ENCODE results near the gene IQCF6.
"Not testable (repeated sequence)": the region's sequence is repeated elsewhere in the genome, so short reads cannot be mapped to it uniquely, and the experiment has no call there.

The IQCF6 gene

GRCh38 chr3:51789437-51789836 is 10.4 kb upstream of the IQCF6 start:
- DNase-seq (ENCODE audit: extremely low spot score), result no peak
- TF ChIP-seq FOXK2 (IDR thresholded peaks at IDR 0.05), result no peak
- no peak for TF ChIP-seq ELF4 (IDR thresholded peaks at IDR 0.05)
- TF ChIP-seq ZNF384 (IDR thresholded peaks at IDR 0.05), result no peak
- no peak for TF ChIP-seq HDGF (IDR thresholded peaks at IDR 0.05; ENCODE audit: borderline replicate concordance)
- TF ChIP-seq FOXM1 (IDR thresholded peaks at IDR 0.05; ENCODE audit: borderline replicate concordance), result no peak
- no peak for TF ChIP-seq CTBP1 (IDR thresholded peaks at IDR 0.05; ENCODE audit: borderline replicate concordance)
- TF ChIP-seq SP1 (IDR thresholded peaks at IDR 0.05), result no peak
- no peak for TF ChIP-seq NFRKB (IDR thresholded peaks at IDR 0.05)
- no peak for TF ChIP-seq LEF1 (IDR thresholded peaks at IDR 0.05; ENCODE audit: borderline replicate concordance)
- TF ChIP-seq SUZ12 (IDR thresholded peaks at IDR 0.05), result no peak
- TF ChIP-seq L3MBTL2 (conservative IDR thresholded peaks at IDR 0.05), result no peak
- TF ChIP-seq FOXA1 (IDR thresholded peaks at IDR 0.05), result no peak
- TF ChIP-seq TARDBP (IDR thresholded peaks at IDR 0.05), result no peak
- POLR2A ChIA-PET, result no interaction called here
- CTCF ChIA-PET, result no interaction called here

- POLR2A ChIA-PET; DNase-seq (ENCODE audit: extremely low spot score); CTCF ChIA-PET: not testable (repeated sequence)
These were observed 8.5 kb upstream of the IQCF6 start for GRCh38 chr3:51787576-51787975.

DNA sequence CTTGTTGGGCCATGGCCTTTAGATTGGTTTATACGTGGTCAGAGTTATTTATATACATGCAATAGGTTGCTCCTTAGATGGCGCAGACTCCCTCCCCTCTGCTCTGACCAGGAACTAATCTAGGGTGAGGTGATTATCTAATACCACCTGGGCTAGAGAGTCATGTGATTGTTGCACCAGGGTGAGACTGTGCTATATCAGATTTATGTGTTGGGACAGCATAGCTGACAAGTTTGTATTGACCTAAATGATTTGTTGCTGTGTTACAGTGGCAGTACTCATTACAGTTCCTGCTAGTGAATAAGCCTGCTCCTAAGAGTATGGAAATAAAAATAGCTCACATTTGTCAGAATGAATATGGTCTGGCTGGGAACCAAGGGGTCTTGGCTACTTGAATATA is 7.2 kb upstream of the IQCF6 start:
- no peak for TF ChIP-seq SP1 (IDR thresholded peaks at IDR 0.05)
- no peak for TF ChIP-seq ELF4 (IDR thresholded peaks at IDR 0.05)
- TF ChIP-seq FOXK2 (IDR thresholded peaks at IDR 0.05), result no peak
- TF ChIP-seq LEF1 (IDR thresholded peaks at IDR 0.05; ENCODE audit: borderline replicate concordance), result no peak
- no peak for TF ChIP-seq ZNF384 (IDR thresholded peaks at IDR 0.05)
- no peak for TF ChIP-seq CTBP1 (IDR thresholded peaks at IDR 0.05; ENCODE audit: borderline replicate concordance)
- TF ChIP-seq TARDBP (IDR thresholded peaks at IDR 0.05), result no peak
- TF ChIP-seq BHLHE40 (IDR thresholded peaks at IDR 0.05; ENCODE audit: borderline replicate concordance), result no peak
- TF ChIP-seq NFRKB (IDR thresholded peaks at IDR 0.05), result no peak
- TF ChIP-seq SUZ12 (IDR thresholded peaks at IDR 0.05), result no peak
- TF ChIP-seq, protein P1, sequence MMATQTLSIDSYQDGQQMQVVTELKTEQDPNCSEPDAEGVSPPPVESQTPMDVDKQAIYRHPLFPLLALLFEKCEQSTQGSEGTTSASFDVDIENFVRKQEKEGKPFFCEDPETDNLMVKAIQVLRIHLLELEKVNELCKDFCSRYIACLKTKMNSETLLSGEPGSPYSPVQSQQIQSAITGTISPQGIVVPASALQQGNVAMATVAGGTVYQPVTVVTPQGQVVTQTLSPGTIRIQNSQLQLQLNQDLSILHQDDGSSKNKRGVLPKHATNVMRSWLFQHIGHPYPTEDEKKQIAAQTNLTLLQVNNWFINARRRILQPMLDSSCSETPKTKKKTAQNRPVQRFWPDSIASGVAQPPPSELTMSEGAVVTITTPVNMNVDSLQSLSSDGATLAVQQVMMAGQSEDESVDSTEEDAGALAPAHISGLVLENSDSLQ (IDR thresholded peaks at IDR 0.05), result no peak
- TF ChIP-seq L3MBTL2 (conservative IDR thresholded peaks at IDR 0.05), result no peak
- TF ChIP-seq ARNT (IDR thresholded peaks at IDR 0.05), result no peak
- no peak for TF ChIP-seq FOXM1 (IDR thresholded peaks at IDR 0.05; ENCODE audit: borderline replicate concordance)
- TF ChIP-seq FOXA1 (IDR thresholded peaks at IDR 0.05), result no peak
- TF ChIP-seq HDGF (IDR thresholded peaks at IDR 0.05; ENCODE audit: borderline replicate concordance), result no peak
- DNase-seq (ENCODE audit: extremely low spot score), result no peak
- ChIA-PET POLR2A (no interaction called here), CTCF (no interaction called here)

DNA sequence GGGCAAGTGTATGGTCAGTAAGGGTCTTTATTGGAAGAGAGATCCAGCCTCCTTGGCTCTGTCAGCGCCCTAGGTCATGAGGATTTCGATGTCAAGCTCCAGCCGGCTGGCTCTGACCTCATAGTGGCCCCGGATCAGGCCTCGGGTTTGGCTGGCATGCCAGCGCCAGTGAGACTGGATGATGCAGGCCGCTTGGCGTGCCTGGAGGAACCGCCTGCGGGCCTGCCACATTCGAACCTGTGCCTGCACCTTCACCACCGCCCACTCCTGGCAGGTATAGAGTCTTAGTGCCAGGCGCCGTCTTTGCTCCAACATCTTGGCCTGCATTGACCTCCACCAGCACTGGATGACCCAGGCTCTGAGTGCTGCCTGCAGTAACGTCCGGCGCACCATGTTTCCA is 483 bp downstream of the IQCF6 start:
- no peak for DNase-seq (ENCODE audit: extremely low spot score)
- TF ChIP-seq BHLHE40 (IDR thresholded peaks at IDR 0.05; ENCODE audit: borderline replicate concordance), result no peak
- POLR2A ChIA-PET, result no interaction called here
- CTCF ChIA-PET, result no interaction called here

DNA sequence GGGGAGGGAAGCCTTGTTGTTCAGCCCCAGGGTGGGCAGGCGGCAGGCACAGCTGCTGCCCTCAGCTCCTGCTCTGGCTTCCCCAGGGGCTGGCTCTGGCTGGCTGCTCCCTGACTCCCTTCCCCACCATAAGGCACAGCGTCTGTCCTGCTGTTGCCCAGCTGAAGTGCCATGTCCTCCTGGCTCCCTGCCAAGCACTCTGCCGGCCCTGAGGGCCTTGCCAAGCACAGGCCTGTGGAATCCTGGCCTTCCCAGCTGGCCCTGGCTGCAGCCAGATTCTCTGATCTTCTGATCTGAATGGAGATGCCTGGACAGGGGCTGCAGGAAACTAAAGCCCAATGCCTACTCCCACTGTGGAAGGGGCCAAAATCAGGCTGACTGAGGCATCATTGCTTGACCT is 1.1 kb downstream of the IQCF6 start:
- POLR2A ChIA-PET, result no interaction called here
- no peak for TF ChIP-seq SP1 (IDR thresholded peaks at IDR 0.05)
- no peak for TF ChIP-seq BHLHE40 (IDR thresholded peaks at IDR 0.05; ENCODE audit: borderline replicate concordance)
- no peak for TF ChIP-seq L3MBTL2 (conservative IDR thresholded peaks at IDR 0.05)
- no peak for DNase-seq (ENCODE audit: extremely low spot score)
- CTCF ChIA-PET, result no interaction called here

- no peak for TF ChIP-seq FOXK2 (IDR thresholded peaks at IDR 0.05)
- no peak for TF ChIP-seq TARDBP (IDR thresholded peaks at IDR 0.05)
- no peak for TF ChIP-seq L3MBTL2 (conservative IDR thresholded peaks at IDR 0.05)
- TF ChIP-seq SP1 (IDR thresholded peaks at IDR 0.05), result no peak
- TF ChIP-seq, protein P1 (IDR thresholded peaks at IDR 0.05), result no peak
- TF ChIP-seq ARNT (IDR thresholded peaks at IDR 0.05), result no peak
- no peak for TF ChIP-seq NFRKB (IDR thresholded peaks at IDR 0.05)
- no peak for TF ChIP-seq SUZ12 (IDR thresholded peaks at IDR 0.05)
- no peak for TF ChIP-seq FOXM1 (IDR thresholded peaks at IDR 0.05; ENCODE audit: borderline replicate concordance)
- no peak for TF ChIP-seq ELF4 (IDR thresholded peaks at IDR 0.05)
- no peak for TF ChIP-seq ZNF384 (IDR thresholded peaks at IDR 0.05)
- TF ChIP-seq HDGF (IDR thresholded peaks at IDR 0.05; ENCODE audit: borderline replicate concordance), result no peak
- no peak for TF ChIP-seq LEF1 (IDR thresholded peaks at IDR 0.05; ENCODE audit: borderline replicate concordance)
- TF ChIP-seq FOXA1 (IDR thresholded peaks at IDR 0.05), result no peak
- no peak for TF ChIP-seq BHLHE40 (IDR thresholded peaks at IDR 0.05; ENCODE audit: borderline replicate concordance)
- no peak for TF ChIP-seq CTBP1 (IDR thresholded peaks at IDR 0.05; ENCODE audit: borderline replicate concordance)
- CTCF ChIA-PET, result interaction anchor here (0.6 kb wide), 1 partner anchor 336 kb away, joined by 3 read pairs; no protein-coding TSS in a partner anchor
- POLR2A ChIA-PET, result no interaction called here
- DNase-seq (ENCODE audit: extremely low spot score), result no peak
These were observed 5.4 kb downstream of the IQCF6 start for GRCh38 chr3:51773529-51774056.

DNA sequence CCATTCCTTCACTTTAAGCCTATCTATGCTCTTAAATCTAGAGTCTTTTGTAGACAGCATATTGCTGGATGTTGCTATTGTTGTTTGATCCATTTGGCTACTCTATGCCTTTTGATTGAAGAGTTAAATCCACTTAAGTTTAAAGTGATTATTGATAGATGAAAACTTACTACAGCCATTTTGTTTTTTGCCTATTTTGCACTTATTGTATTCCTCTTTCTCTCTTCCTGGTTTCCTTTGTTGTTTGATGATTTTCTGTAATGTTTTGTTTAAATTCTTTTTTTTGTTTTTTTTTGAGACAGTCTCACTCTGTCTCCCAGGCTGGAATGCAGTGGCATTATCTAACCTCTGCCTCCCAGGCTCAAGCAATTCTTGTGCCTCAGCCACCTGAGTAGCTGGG is 19.8 kb downstream of the IQCF6 start:
- ChIA-PET CTCF (no interaction called here), POLR2A (no interaction called here)
- TF ChIP-seq L3MBTL2 (conservative IDR thresholded peaks at IDR 0.05) (no peak), SUZ12 (IDR thresholded peaks at IDR 0.05) (no peak), BHLHE40 (IDR thresholded peaks at IDR 0.05; ENCODE audit: borderline replicate concordance) (no peak), FOXA1 (IDR thresholded peaks at IDR 0.05) (no peak), CTBP1 (IDR thresholded peaks at IDR 0.05; ENCODE audit: borderline replicate concordance) (no peak), ZNF384 (IDR thresholded peaks at IDR 0.05) (no peak), TARDBP (IDR thresholded peaks at IDR 0.05) (no peak), LEF1 (IDR thresholded peaks at IDR 0.05; ENCODE audit: borderline replicate concordance) (no peak), ELF4 (IDR thresholded peaks at IDR 0.05) (no peak), FOXK2 (IDR thresholded peaks at IDR 0.05) (no peak), HDGF (IDR thresholded peaks at IDR 0.05; ENCODE audit: borderline replicate concordance) (no peak), FOXM1 (IDR thresholded peaks at IDR 0.05; ENCODE audit: borderline replicate concordance) (no peak), NFRKB (IDR thresholded peaks at IDR 0.05) (no peak), ARNT (IDR thresholded peaks at IDR 0.05) (no peak), SP1 (IDR thresholded peaks at IDR 0.05) (no peak)
- TF ChIP-seq, protein P1 (IDR thresholded peaks at IDR 0.05), result no peak
- DNase-seq (ENCODE audit: extremely low spot score), result no peak

- CTCF ChIA-PET; POLR2A ChIA-PET; DNase-seq (ENCODE audit: extremely low spot score): not testable (repeated sequence)
These were observed 25.0 kb downstream of the IQCF6 start for GRCh38 chr3:51753763-51754750.

All from HEK293T (cell line).